Heart right ventricle (tissue), 16 donors: ENCODE data around the gene SUMO3. TPM values are rescaled to one million over a fixed set of nuclear protein-coding genes. Genes with fewer than 3 reads are reported as not detected.

Experiments used
- ATAC-seq, 8 donors: fragments of 200-7000 bp; cut with Tn5 transposase; one replicate each; pipeline ENCODE4 v1.9.1; 2020; ENCODE audit warnings: mild to moderate bottlenecking in 8 of 8, moderate library complexity in 8 of 8, moderate number of reproducible peaks in 1 of 8
- DNase-seq, 2 donors: peaks; one replicate each; pipeline ENCODE4 v3.0.0-alpha.2; 2020
- H3K27ac ChIP-seq, 10 donors: fragments of 200-600 bp; sonication (generic) in 2 of 10; one replicate each; pipeline versions ENCODE4 v1.5.0 to v1.8.0; 2020 to 2022; ENCODE audit warnings: mild to moderate bottlenecking in 3 of 10
- H3K27me3 ChIP-seq, 7 donors: fragments of 200-600 bp; one replicate each; pipeline ENCODE4 v1.8.0; 2021 to 2022; ENCODE audit warnings: mild to moderate bottlenecking in 2 of 7
- H3K36me3 ChIP-seq, 9 donors: fragments of 200-600 bp; sonication (generic) in 1 of 9; one replicate each; pipeline versions ENCODE4 v1.5.0 to v1.8.0; 2020 to 2022; ENCODE audit warnings: mild to moderate bottlenecking in 2 of 9
- H3K4me1 ChIP-seq, 9 donors: fragments of 200-600 bp; sonication (generic) in 1 of 9; one replicate each; pipeline versions ENCODE4 v1.5.0 to v1.8.0; 2020 to 2022; ENCODE audit warnings: mild to moderate bottlenecking in 4 of 9
- H3K4me3 ChIP-seq, 10 donors: fragments of 200-600 bp; sonication (generic) in 2 of 10; one replicate each; pipeline versions ENCODE4 v1.5.0 to v1.8.0; 2020 to 2022; ENCODE audit warnings: mild to moderate bottlenecking in 7 of 10, moderate library complexity in 2 of 10
- H3K9me3 ChIP-seq, 11 donors: fragments of 200-600 bp in 10 of 11; sonication (generic) in 2 of 11; one replicate each; pipeline versions ENCODE4 v1.5.0 to v1.8.0; 2013 to 2022; ENCODE audit warnings: mild to moderate bottlenecking in 2 of 11, control low read depth in 1 of 11, moderate library complexity in 1 of 11
- CTCF ChIP-seq, 9 donors: fragments of 200-600 bp; sonication (generic) in 2 of 9; IDR thresholded peaks; one replicate each; pipeline versions ENCODE4 v1.5.0 to v1.8.0; 2021 to 2022; ENCODE audit warnings: antibody characterized with exemption in 9 of 9, mild to moderate bottlenecking in 5 of 9, moderate library complexity in 1 of 9
- WGBS, 2 donors: extraction: QIAGEN DNeasy Blood & Tissue Kit; methylation state at CpG; one replicate each; pipeline ENCODE4 v1.1.7; 2013; ENCODE audit warnings: inconsistent platforms in 1 of 2; 5-methylcytosine and 5-hydroxymethylcytosine counted together
- intact Hi-C, 10 donors: fragments of 100-400 bp; cut with DNase I; formaldehyde crosslinking; loops; one replicate each; pipeline versions ENCODE4 v1.11.1 to v1.14.2; 2022
- polyA plus RNA-seq, 2 donors: library from polyadenylated mRNA; stranded (reverse); fragments of 200-250 nt; gene quantifications; one replicate each; pipeline ENCODE4 v1.2.3, GENCODE V29; 2013
- total RNA-seq, 10 donors: library from RNA; stranded (reverse); fragmentation: NEBNext Ultra II Directional in 3 of 10; extraction: Animal tissue kit (Norgen Biotek cat#: 25700) in 3 of 10; gene quantifications; one replicate each; pipeline versions ENCODE4 v1.2.1 to v1.2.4, GENCODE V29; 2021 to 2023
- donor health status: Arrhythmogenic right ventricular cardiomyopathy.
- donor health status: ischemic (EF 13 %, LVEDD 7.1; RV severe dilation, severe dysfunction).
- donor health status: healthy with polysubstance abuse.
- donor health status: DM: no; HTN: yes; CAD: no.
- donor health status: DM: no; HTN: no; CAD: no.
- donor health status: ischemic (EF 25% LVEDD 6.9; RV normal size, moderate dysfunction).
- donor health status: ischemic (EF 25% LVEDD 5.7; RV mildly dilated, moderate dysfunction).
- donor health status: healthy.
- donor health status: DM: yes; HTN: yes; CAD: no.
- donor health status: Ischemic cardiomyopathy.
- donor health status: ischemic (EF 35%, LVEDD 5.7; RV mildly dilated, moderate dysfunction).
- donor health status: nonischemic (EF 11% LVEDD 7.7; RV severe dilation, severe dysfunction).
- donor health status: DM: yes; HTN: yes; CAD: no.
- donor health status: PGD.
- donor health status: ischemic (EF 29% LVEDD 5.4; RV normal size, mild dysfunction).
- donor health status: nonischemic (EF 23%, LVEDD 6.1; RV moderate dilation, normal function).

The SUMO3 gene
- total and polyA plus RNA-seq, 12 donors: 14.9 to 80.9 (median 70.5) TPM

GRCh38 chr21:44803651-44804050 is 14.2 kb downstream of the SUMO3 start:
- Histone ChIP-seq H3K4me1 (peaks cover 3 to 46% (median 30%) of the 10 kb centered on the region in 9 donors), H3K4me3 (no peak overlapping the region), H3K27me3 (no peaks in the 10 kb centered on the region), H3K27ac (no peak overlapping the region), H3K9me3 (no peaks in the 10 kb centered on the region), H3K36me3 (peaks cover 0 to 57% (median 36%) of the 10 kb centered on the region in 9 donors)
- ATAC-seq: no peak
- DNase-seq: no peak
- WGBS, 2 donors: 34 to 47% methylated on average over 3 of the region's 3 CpGs
- TF ChIP-seq CTCF (IDR thresholded peaks at IDR 0.05): no peak
- intact Hi-C loops: loop anchor here in 7 of 10 donors (2.0 to 10.0 kb wide), 7 partner anchors 13 to 331 kb away; partner anchors contain the start of gene PTTG1IP (in 4 of the 7)

DNA sequence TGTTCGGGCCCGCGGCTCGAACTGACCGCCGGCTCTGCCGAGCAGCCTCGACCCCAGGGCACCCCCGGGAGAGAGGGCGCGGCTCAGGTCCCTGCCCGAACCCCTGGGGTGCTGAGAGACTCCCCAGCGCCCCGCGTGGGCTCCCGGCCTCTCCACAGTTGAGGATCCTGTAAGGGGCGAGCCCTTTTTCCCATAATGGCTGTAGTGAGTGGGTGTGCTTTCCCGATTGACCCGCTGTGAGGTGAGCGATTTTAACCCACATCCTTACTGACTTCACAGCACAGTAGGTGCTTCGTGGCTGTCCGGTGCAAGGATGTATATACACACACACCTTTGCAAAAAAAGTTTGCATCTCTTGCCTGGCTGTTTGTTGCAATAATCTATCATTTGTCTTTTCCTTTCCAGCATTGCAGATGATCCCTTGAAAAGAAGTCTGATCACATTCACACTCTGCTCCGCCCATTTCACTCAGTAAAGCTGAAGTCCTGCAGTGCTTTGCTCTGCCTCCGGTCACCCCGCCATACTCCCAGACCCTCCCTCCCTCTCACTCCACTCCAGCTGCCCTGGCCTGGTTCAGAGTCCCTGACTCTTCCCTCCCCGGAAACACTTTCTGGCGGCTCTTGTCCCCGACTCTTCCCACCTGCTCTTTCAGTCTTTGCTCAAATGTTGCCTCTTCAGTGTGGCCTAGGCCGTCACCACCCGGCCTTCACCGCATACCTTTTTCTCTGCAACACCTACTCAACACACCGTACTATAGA is 15.3 kb downstream of the SUMO3 start:
- no peaks in the 10 kb centered on the region for H3K9me3 ChIP-seq
- peak overlapping the region in 8 of 10 donors; percentile 75 to 86 (median 80) for H3K27ac ChIP-seq
- H3K36me3 ChIP-seq: peaks cover 0 to 57% (median 29%) of the 10 kb centered on the region in 9 donors
- DNase-seq (no peak), ATAC-seq (peak in 6 of 8 donors; percentile 2 to 24 (median 4))
- TF ChIP-seq CTCF (IDR thresholded peaks at IDR 0.05): no peak
- H3K4me3 ChIP-seq: peak overlapping the region; percentile 69 to 98 (median 85)
- peaks cover 3 to 46% (median 30%) of the 10 kb centered on the region in 9 donors for H3K4me1 ChIP-seq
- H3K27me3 ChIP-seq: no peaks in the 10 kb centered on the region
- WGBS, 2 donors: 16 to 23% methylated on average over 32 of the region's 32 CpGs
- intact Hi-C loops: loop anchor here in 7 of 10 donors (2.0 to 10.0 kb wide), 7 partner anchors 14 to 332 kb away; partner anchors contain the start of gene PTTG1IP (in 4 of the 7)

GRCh38 chr21:44801468-44802395 is 16.1 kb downstream of the SUMO3 start, which contains the start of gene UBE2G2:
Gene UBE2G2 (minus strand): TSS chr21:44801820. CDS start chr21:44801748, 72 bp downstream.
- Histone ChIP-seq H3K27me3 (no peaks in the 10 kb centered on the region), H3K4me3 (peak within 1 kb of the TSS; percentile 69 to 98 (median 85)), H3K9me3 (no peaks in the 10 kb centered on the region), H3K27ac (peak within 1 kb of the TSS in 9 of 10 donors; percentile 61 to 86 (median 79)), H3K4me1 (peaks cover 3 to 46% (median 30%) of the 10 kb centered on the region in 9 donors), H3K36me3 (peaks cover 0 to 53% (median 21%) of the 10 kb centered on the region in 9 donors)
- WGBS, 2 donors: 0% methylated on average over 94 to 97 of the region's 97 CpGs
- peak; percentile 96 to 98 (median 97) for ATAC-seq
- DNase-seq: peak; percentile 77 to 87
- no peak for TF ChIP-seq CTCF (IDR thresholded peaks at IDR 0.05)
- intact Hi-C loops: loop anchor here in 8 of 10 donors (2.0 to 10.0 kb wide), 9 partner anchors 15 to 333 kb away; partner anchors contain the start of gene PTTG1IP (in 4 of the 8)
